Activated T-helper 17 cell treated with anti-CD3 and anti-CD28 coated beads, Interleukin-2, amount 50 U/mL, for 72 hours (primary cell): ENCODE results near the gene TMEM18. TPM values are rescaled to one million over a fixed set of nuclear protein-coding genes. Genes with fewer than 3 reads are reported as not detected.

ENCODE experiments used
- ATAC-seq: fragments of 150-1000 bp; cut with Tn5 transposase; replicated peaks from 2 replicates; pipeline ENCODE4 v1.10.0; 2021; ENCODE audit warnings: mild to moderate bottlenecking, moderate library complexity
- H3K27ac Mint-ChIP-seq: one replicate; pipeline ENCODE4 v1.8.0; 2022; ENCODE audit warnings: mixed read lengths
- H3K27me3 Mint-ChIP-seq: one replicate; pipeline ENCODE4 v1.8.0; 2022; ENCODE audit warnings: mixed read lengths
- H3K36me3 Mint-ChIP-seq: one replicate; pipeline ENCODE4 v1.8.0; 2022; ENCODE audit warnings: low read depth, mild to moderate bottlenecking, mixed read lengths
- H3K4me1 Mint-ChIP-seq: one replicate; pipeline ENCODE4 v1.8.0; 2022; ENCODE audit warnings: mixed read lengths
- H3K4me3 Mint-ChIP-seq: one replicate; pipeline ENCODE4 v1.8.0; 2022; ENCODE audit warnings: mild to moderate bottlenecking, mixed read lengths
- H3K9me3 Mint-ChIP-seq: one replicate; pipeline ENCODE4 v1.8.0; 2022; ENCODE audit warnings: mixed read lengths
- total RNA-seq, 2 donors: library from RNA; stranded (reverse); gene quantifications; one replicate each; pipeline ENCODE4 v1.2.3, GENCODE V29; 2022

TMEM18 gene
- total RNA-seq, 2 donors from 2014 or later: 35.4 to 36.6 TPM

- H3K27me3 Mint-ChIP-seq: no peaks in the 10 kb centered on the region
- no peaks in the 10 kb centered on the region for H3K36me3 Mint-ChIP-seq
- no peak overlapping the region for H3K4me3 Mint-ChIP-seq
- no peaks in the 10 kb centered on the region for H3K9me3 Mint-ChIP-seq
- H3K4me1 Mint-ChIP-seq: no peaks in the 10 kb centered on the region
- ATAC-seq: no peak
- H3K27ac Mint-ChIP-seq: no peak overlapping the region
Measured at GRCh38 chr2:633371-633770, 43.8 kb downstream of the TMEM18 start.

- ATAC-seq: no peak
- H3K27me3 Mint-ChIP-seq: no peaks in the 10 kb centered on the region
- no peak overlapping the region for H3K27ac Mint-ChIP-seq
- no peaks in the 10 kb centered on the region for H3K36me3 Mint-ChIP-seq
- H3K4me3 Mint-ChIP-seq: no peak overlapping the region
- no peaks in the 10 kb centered on the region for H3K9me3 Mint-ChIP-seq
- H3K4me1 Mint-ChIP-seq: no peaks in the 10 kb centered on the region
Measured at GRCh38 chr2:632471-632870, 44.7 kb downstream of the TMEM18 start.

- Mint-ChIP-seq H3K9me3 (no peaks in the 10 kb centered on the region), H3K27ac (no peak overlapping the region), H3K27me3 (no peaks in the 10 kb centered on the region), H3K4me3 (no peak overlapping the region), H3K4me1 (no peaks in the 10 kb centered on the region), H3K36me3 (no peaks in the 10 kb centered on the region)
- no peak for ATAC-seq
Measured at GRCh38 chr2:631741-632140, 45.5 kb downstream of the TMEM18 start.

GRCh38 chr2:630451-631320, 46.5 kb downstream of the TMEM18 start:
- H3K9me3 Mint-ChIP-seq: no peaks in the 10 kb centered on the region
- no peak for ATAC-seq
- H3K4me3 Mint-ChIP-seq: no peak overlapping the region
- no peak overlapping the region for H3K27ac Mint-ChIP-seq
- H3K4me1 Mint-ChIP-seq: no peaks in the 10 kb centered on the region
- no peaks in the 10 kb centered on the region for H3K36me3 Mint-ChIP-seq
- no peaks in the 10 kb centered on the region for H3K27me3 Mint-ChIP-seq

GRCh38 chr2:629961-630360, 47.2 kb downstream of the TMEM18 start:
- no peak overlapping the region for H3K27ac Mint-ChIP-seq
- no peaks in the 10 kb centered on the region for H3K4me1 Mint-ChIP-seq
- ATAC-seq: no peak
- H3K4me3 Mint-ChIP-seq: no peak overlapping the region
- H3K27me3 Mint-ChIP-seq: no peaks in the 10 kb centered on the region
- no peaks in the 10 kb centered on the region for H3K36me3 Mint-ChIP-seq
- H3K9me3 Mint-ChIP-seq: no peaks in the 10 kb centered on the region

- ATAC-seq: no peak
- Mint-ChIP-seq H3K4me3 (no peak overlapping the region), H3K27ac (no peak overlapping the region), H3K9me3 (no peaks in the 10 kb centered on the region), H3K4me1 (no peaks in the 10 kb centered on the region), H3K36me3 (no peaks in the 10 kb centered on the region), H3K27me3 (no peaks in the 10 kb centered on the region)
Measured at GRCh38 chr2:628651-629050, 48.6 kb downstream of the TMEM18 start.

GRCh38 chr2:627926-628560, 49.2 kb downstream of the TMEM18 start:
- ATAC-seq: no peak
- Mint-ChIP-seq H3K27ac (no peak overlapping the region), H3K9me3 (no peaks in the 10 kb centered on the region), H3K4me3 (no peak overlapping the region), H3K27me3 (no peaks in the 10 kb centered on the region), H3K4me1 (no peaks in the 10 kb centered on the region), H3K36me3 (no peaks in the 10 kb centered on the region)

- no peak for ATAC-seq
- Mint-ChIP-seq H3K4me3 (no peak overlapping the region), H3K27ac (no peak overlapping the region), H3K36me3 (no peaks in the 10 kb centered on the region), H3K4me1 (no peaks in the 10 kb centered on the region), H3K27me3 (no peaks in the 10 kb centered on the region), H3K9me3 (no peaks in the 10 kb centered on the region)
Measured at GRCh38 chr2:627340-627709, 49.9 kb downstream of the TMEM18 start.

GRCh38 chr2:626491-627339, 50.5 kb downstream of the TMEM18 start:
- no peaks in the 10 kb centered on the region for H3K27me3 Mint-ChIP-seq
- ATAC-seq: no peak
- no peak overlapping the region for H3K27ac Mint-ChIP-seq
- H3K4me1 Mint-ChIP-seq: no peaks in the 10 kb centered on the region
- H3K36me3 Mint-ChIP-seq: no peaks in the 10 kb centered on the region
- H3K4me3 Mint-ChIP-seq: no peak overlapping the region
- no peaks in the 10 kb centered on the region for H3K9me3 Mint-ChIP-seq

GRCh38 chr2:625415-626333, 51.5 kb downstream of the TMEM18 start:
- Mint-ChIP-seq H3K9me3 (no peaks in the 10 kb centered on the region), H3K27me3 (no peaks in the 10 kb centered on the region), H3K4me3 (no peak overlapping the region), H3K36me3 (no peaks in the 10 kb centered on the region), H3K27ac (no peak overlapping the region), H3K4me1 (no peaks in the 10 kb centered on the region)
- no peak for ATAC-seq

- no peaks in the 10 kb centered on the region for H3K36me3 Mint-ChIP-seq
- H3K4me3 Mint-ChIP-seq: no peak overlapping the region
- H3K9me3 Mint-ChIP-seq: no peaks in the 10 kb centered on the region
- no peaks in the 10 kb centered on the region for H3K27me3 Mint-ChIP-seq
- H3K27ac Mint-ChIP-seq: no peak overlapping the region
- no peaks in the 10 kb centered on the region for H3K4me1 Mint-ChIP-seq
- no peak for ATAC-seq
Measured at GRCh38 chr2:624551-625347, 52.5 kb downstream of the TMEM18 start.

- Mint-ChIP-seq H3K36me3 (no peaks in the 10 kb centered on the region), H3K4me1 (no peaks in the 10 kb centered on the region), H3K27ac (no peak overlapping the region), H3K27me3 (no peaks in the 10 kb centered on the region), H3K4me3 (no peak overlapping the region), H3K9me3 (no peaks in the 10 kb centered on the region)
- no peak for ATAC-seq
Measured at GRCh38 chr2:624096-624495, 53.1 kb downstream of the TMEM18 start.

GRCh38 chr2:623130-623922, 53.9 kb downstream of the TMEM18 start:
- Mint-ChIP-seq H3K9me3 (no peaks in the 10 kb centered on the region), H3K4me3 (no peak overlapping the region), H3K36me3 (no peaks in the 10 kb centered on the region), H3K27ac (no peak overlapping the region), H3K4me1 (no peaks in the 10 kb centered on the region), H3K27me3 (no peaks in the 10 kb centered on the region)
- no peak for ATAC-seq
